ENCODE measurements around the gene SLC2A4.
A peak's percentile ranks its signal among the peaks of the same experiment; 100 is the strongest.
"Not testable (repeated sequence)": the region's sequence is repeated elsewhere in the genome, so short reads cannot be mapped to it uniquely, and the experiment has no call there.

The SLC2A4 gene

GRCh38 chr17:7327056-7327455 lies 45.5 kb downstream of the SLC2A4 start:
- DNase-seq: no peak

- no peak for DNase-seq
Measured at GRCh38 chr17:7327501-7327900, 46.0 kb downstream of the SLC2A4 start.

- DNase-seq: no peak
Measured at GRCh38 chr17:7328009-7328408, 46.5 kb downstream of the SLC2A4 start.

- no peak for DNase-seq
Measured at GRCh38 chr17:7328840-7329373, 47.4 kb downstream of the SLC2A4 start, which contains the start of gene NEURL4. Gene NEURL4 (minus strand): TSS chr17:7329335. CDS start chr17:7329312, 23 bp downstream.

GRCh38 chr17:7329374-7329996 lies 48.0 kb downstream of the SLC2A4 start:
- peak; percentile 91 for DNase-seq

- peak; percentile 63 for DNase-seq
Measured at GRCh38 chr17:7329997-7330637, 48.6 kb downstream of the SLC2A4 start.

GRCh38 chr17:7330638-7331015 lies 49.1 kb downstream of the SLC2A4 start:
- no peak for DNase-seq

- DNase-seq: no peak
Measured at GRCh38 chr17:7332111-7332510, 50.6 kb downstream of the SLC2A4 start.

GRCh38 chr17:7332600-7333069 lies 51.1 kb downstream of the SLC2A4 start:
- not testable (repeated sequence) for DNase-seq

GRCh38 chr17:7334938-7335538 lies 53.5 kb downstream of the SLC2A4 start:
- DNase-seq: no peak

GRCh38 chr17:7335765-7336164 lies 54.2 kb downstream of the SLC2A4 start:
- DNase-seq: not testable (repeated sequence)

GRCh38 chr17:7336240-7337175 lies 55.0 kb downstream of the SLC2A4 start, which contains the start of gene ACAP1:
Gene ACAP1 (plus strand): TSS chr17:7336529. CDS start chr17:7336735, 206 bp downstream.
- peak; percentile 79 for DNase-seq

GRCh38 chr17:7337600-7337999 lies 56.1 kb downstream of the SLC2A4 start:
- not testable (repeated sequence) for DNase-seq
